ENCODE measurements around the gene SPOCK3. TPM values are rescaled to one million over a fixed set of nuclear protein-coding genes. Genes with fewer than 3 reads are reported as not detected.

SPOCK3 gene
- total RNA-seq, 1 donor from 2014 or later = not detected

GRCh38 chr4:167035390-167035789 is 198.9 kb downstream of the SPOCK3 start:
- Histone ChIP-seq H3K36me3 (no peaks in the 10 kb centered on the region), H3K4me1 (no peaks in the 10 kb centered on the region), H3K9me3 (no peaks in the 10 kb centered on the region), H3K4me3 (no peak overlapping the region), H3K27ac (no peak overlapping the region), H3K27me3 (no peaks in the 10 kb centered on the region)
- no peak for TF ChIP-seq CTCF (IDR thresholded peaks at IDR 0.05)
- ATAC-seq = no peak
- intact Hi-C loops (cut with DNase I) = no loop called here
- DNase-seq = no peak

- H3K4me1 ChIP-seq = no peaks in the 10 kb centered on the region
- H3K36me3 ChIP-seq = no peaks in the 10 kb centered on the region
- TF ChIP-seq CTCF (IDR thresholded peaks at IDR 0.05) = no peak
- no peaks in the 10 kb centered on the region for H3K27me3 ChIP-seq
- DNase-seq = no peak
- no peaks in the 10 kb centered on the region for H3K9me3 ChIP-seq
- H3K4me3 ChIP-seq = no peak overlapping the region
- no peak for ATAC-seq
- intact Hi-C loops (cut with DNase I) = no loop called here
- no peak overlapping the region for H3K27ac ChIP-seq
Observed at GRCh38 chr4:167034983-167035382, 199.3 kb downstream of the SPOCK3 start.

- intact Hi-C loops (cut with DNase I) = no loop called here
Observed at GRCh38 chr4:167032871-167033270, 201.4 kb downstream of the SPOCK3 start.

GRCh38 chr4:167031534-167032156 is 202.6 kb downstream of the SPOCK3 start:
- no peak for TF ChIP-seq CTCF (IDR thresholded peaks at IDR 0.05)
- Histone ChIP-seq H3K4me1 (no peaks in the 10 kb centered on the region), H3K36me3 (no peaks in the 10 kb centered on the region), H3K4me3 (no peak overlapping the region), H3K27ac (no peak overlapping the region), H3K9me3 (no peaks in the 10 kb centered on the region), H3K27me3 (no peaks in the 10 kb centered on the region)
- intact Hi-C loops (cut with DNase I) = no loop called here
- no peak for DNase-seq
- ATAC-seq = no peak

More at GRCh38 chr4:167032871-167033270, 201.4 kb downstream of the SPOCK3 start:
- no peaks in the 10 kb centered on the region for H3K4me1 ChIP-seq
- ATAC-seq (no peak), DNase-seq (no peak)
- H3K27ac ChIP-seq = no peak overlapping the region
- TF ChIP-seq CTCF (IDR thresholded peaks at IDR 0.05) = no peak
- no peaks in the 10 kb centered on the region for H3K27me3 ChIP-seq
- H3K36me3 ChIP-seq = no peaks in the 10 kb centered on the region
- no peaks in the 10 kb centered on the region for H3K9me3 ChIP-seq
- no peak overlapping the region for H3K4me3 ChIP-seq

GRCh38 chr4:167028976-167029375 is 205.3 kb downstream of the SPOCK3 start:
- Histone ChIP-seq H3K9me3 (no peaks in the 10 kb centered on the region), H3K36me3 (no peaks in the 10 kb centered on the region), H3K27me3 (no peaks in the 10 kb centered on the region), H3K4me1 (no peaks in the 10 kb centered on the region), H3K4me3 (no peak overlapping the region), H3K27ac (no peak overlapping the region)
- DNase-seq = no peak
- intact Hi-C loops (cut with DNase I) = no loop called here
- ATAC-seq = no peak
- TF ChIP-seq CTCF (IDR thresholded peaks at IDR 0.05) = no peak

GRCh38 chr4:167025670-167026069 is 208.6 kb downstream of the SPOCK3 start:
- TF ChIP-seq CTCF (IDR thresholded peaks at IDR 0.05) = no peak
- intact Hi-C loops (cut with DNase I) = no loop called here
- peak; percentile 37 for ATAC-seq
- no peaks in the 10 kb centered on the region for H3K9me3 ChIP-seq
- no peak for DNase-seq
- no peak overlapping the region for H3K4me3 ChIP-seq
- H3K27me3 ChIP-seq = no peaks in the 10 kb centered on the region
- H3K27ac ChIP-seq = no peak overlapping the region
- H3K4me1 ChIP-seq = no peaks in the 10 kb centered on the region
- H3K36me3 ChIP-seq = no peaks in the 10 kb centered on the region
